GM21529 (cell line): ENCODE data around the gene OR9Q1.
"Not testable (repeated sequence)": the region's sequence is repeated elsewhere in the genome, so short reads cannot be mapped to it uniquely, and the experiment has no call there.

Experiments used
- ATAC-seq: cut with Tn5 transposase; IDR thresholded peaks from one replicate; pipeline ENCODE4 v1.9.1; 2021; ENCODE audit not compliant: unreplicated experiment

OR9Q1 gene, protein sequence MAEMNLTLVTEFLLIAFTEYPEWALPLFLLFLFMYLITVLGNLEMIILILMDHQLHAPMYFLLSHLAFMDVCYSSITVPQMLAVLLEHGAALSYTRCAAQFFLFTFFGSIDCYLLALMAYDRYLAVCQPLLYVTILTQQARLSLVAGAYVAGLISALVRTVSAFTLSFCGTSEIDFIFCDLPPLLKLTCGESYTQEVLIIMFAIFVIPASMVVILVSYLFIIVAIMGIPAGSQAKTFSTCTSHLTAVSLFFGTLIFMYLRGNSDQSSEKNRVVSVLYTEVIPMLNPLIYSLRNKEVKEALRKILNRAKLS

DNA sequence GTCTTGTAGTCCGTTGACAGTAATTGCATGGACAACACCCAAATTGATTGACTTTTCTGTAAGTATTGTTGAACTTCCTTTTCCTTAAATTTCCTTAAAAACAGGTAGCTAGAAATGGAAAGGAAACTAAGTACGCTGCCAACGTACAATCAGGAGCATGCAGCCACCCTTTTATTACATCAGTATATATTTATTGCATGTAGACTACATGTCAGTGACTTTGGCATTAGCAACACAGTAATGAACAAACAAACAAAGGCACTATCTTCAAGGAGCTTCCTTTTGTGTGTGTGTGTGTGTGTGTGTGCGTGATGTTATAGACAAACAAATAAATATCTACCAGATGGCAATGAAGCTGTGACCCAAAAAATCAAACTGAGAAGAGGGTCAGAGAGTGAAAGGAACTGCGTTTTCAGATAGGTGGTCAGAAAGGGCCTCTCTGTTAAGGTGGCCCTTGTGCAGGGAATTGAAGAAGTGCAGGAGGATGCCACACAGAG is at the start of gene OR9Q1:
Gene OR9Q1, plus strand, starts transcription at position 447 of the 497 bp plus-strand sequence. CDS start 155,564 bp downstream, outside the sequence.
- no peak for ATAC-seq

DNA sequence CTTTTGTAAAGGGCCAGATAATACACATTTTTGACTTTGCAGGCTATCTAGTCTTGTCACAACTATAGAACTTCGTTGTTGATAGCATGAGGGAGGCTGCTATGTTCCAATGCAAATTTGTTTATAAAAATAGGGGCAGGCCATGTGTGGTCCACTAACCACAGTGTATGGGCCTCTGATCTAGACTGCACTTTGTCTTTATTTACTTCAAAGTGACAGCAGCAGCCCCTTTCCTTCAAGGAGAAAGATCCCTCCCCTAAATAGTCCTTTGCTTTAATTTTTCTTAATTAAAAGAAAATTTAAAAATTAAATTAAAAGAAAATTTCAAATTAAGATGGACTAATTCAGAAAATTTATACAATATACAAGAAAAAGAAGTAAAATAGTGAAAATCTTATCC is 49.5 kb upstream of the OR9Q1 start:
- no peak for ATAC-seq

- ATAC-seq, result no peak
Measured at GRCh38 chr11:57974848-57975601, 48.7 kb upstream of the OR9Q1 start.

- ATAC-seq, result no peak
Measured at GRCh38 chr11:57977709-57978108, 46.0 kb upstream of the OR9Q1 start.

- no peak for ATAC-seq
Measured at GRCh38 chr11:57978686-57979531, 44.8 kb upstream of the OR9Q1 start.

- no peak for ATAC-seq
Measured at GRCh38 chr11:57979532-57980079, 44.1 kb upstream of the OR9Q1 start.

DNA sequence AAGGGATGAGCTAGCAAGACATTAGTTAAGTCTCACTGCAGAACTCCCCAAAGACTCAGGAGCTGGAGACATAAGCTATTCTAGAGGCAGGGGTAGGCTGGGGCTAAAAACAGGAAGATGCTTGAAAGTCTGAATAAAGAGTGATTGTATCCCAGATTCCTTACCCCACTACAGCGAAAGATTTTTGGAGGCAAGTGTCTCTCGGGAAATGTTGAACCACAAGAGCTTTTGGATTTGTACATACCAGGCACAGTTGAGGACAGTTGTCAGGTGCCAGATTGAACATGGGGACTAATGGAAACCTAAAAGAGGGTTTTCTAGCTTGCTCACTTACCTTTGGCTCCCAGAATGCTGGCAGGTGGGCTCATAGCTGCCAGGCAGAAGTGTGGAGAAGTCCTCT is 43.5 kb upstream of the OR9Q1 start:
- ATAC-seq, result no peak

- no peak for ATAC-seq
Measured at GRCh38 chr11:57981536-57981935, 42.1 kb upstream of the OR9Q1 start.

GRCh38 chr11:57982776-57983175 is 40.9 kb upstream of the OR9Q1 start:
- no peak for ATAC-seq

DNA sequence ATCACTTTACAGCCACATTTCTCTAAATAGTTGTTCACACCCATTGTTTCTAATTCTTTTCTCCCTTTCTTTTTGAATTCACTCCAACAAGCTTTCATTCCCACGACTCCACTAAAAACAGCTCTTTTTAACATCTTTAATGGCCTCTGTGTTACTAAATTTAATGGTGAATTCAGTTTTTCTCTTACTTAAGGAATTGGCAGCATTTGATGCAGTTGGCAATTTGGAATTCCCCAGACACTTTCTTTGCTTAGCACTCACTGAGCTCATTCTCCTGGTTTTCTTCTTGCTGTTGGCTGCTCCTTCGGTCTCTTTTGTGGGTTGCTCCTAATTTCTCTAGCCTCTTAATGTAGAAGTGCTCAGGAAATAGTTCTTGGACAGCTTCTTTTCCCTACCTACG is 40.5 kb upstream of the OR9Q1 start:
- ATAC-seq, result no peak

GRCh38 chr11:57999523-57999922 is 24.2 kb upstream of the OR9Q1 start:
- not testable (repeated sequence) for ATAC-seq

DNA sequence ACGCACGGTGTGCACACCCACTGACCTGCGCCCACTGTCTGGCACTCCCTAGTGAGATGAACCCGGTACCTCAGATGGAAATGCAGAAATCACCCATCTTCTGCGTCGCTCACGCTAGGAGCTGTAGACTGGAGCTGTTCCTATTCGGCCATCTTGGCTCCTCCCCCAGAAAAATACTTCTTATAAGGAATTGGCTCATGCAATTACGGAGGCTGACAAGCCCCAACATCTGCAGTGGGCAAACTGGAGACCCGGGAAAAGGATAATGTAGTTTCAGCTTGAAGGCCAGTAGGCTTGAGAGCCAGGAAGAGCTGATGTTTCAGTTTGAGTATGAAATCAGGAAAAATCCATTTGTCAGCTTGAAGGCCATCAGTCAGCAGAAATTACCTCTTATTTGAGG is 23.7 kb upstream of the OR9Q1 start:
- ATAC-seq, result not testable (repeated sequence)

DNA sequence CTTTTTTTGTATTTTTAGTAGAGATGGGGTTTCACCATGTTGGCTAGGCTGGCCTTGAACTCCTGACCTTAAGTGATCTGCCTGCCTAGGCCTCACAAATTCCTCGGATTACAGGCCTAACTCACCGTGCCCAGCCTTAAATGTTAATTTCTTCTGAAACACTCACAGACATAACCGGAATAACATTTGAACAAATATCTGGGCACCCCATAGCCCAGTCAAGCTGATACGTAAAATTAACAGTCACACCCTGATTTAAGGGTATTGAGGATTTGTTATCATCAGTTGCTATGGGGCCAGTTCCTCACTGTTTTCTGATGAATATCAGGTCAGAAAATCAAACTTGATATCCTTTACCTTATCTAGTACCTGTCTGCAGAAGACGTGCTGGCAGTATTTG is 23.0 kb upstream of the OR9Q1 start:
- ATAC-seq, result no peak

- ATAC-seq, result no peak
Measured at GRCh38 chr11:58003036-58003435, 20.6 kb upstream of the OR9Q1 start.

DNA sequence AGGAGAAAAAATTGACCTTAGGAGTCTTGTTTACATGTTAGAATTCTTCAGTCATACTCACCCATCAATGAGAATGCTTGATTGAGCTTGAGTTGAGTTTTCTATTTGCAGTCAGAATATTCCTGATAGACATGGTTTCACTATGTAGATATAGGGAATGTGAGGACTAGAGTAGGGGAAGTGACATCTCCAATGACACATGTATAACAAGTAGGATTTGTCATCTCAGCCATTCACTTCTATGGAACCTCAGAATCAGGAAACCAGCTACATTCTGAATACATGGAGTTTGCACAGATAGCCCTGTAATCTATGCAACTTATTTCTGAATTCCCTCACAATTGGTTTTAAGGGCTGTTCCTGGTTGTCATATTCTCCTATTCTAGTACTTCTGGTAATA is 20.1 kb upstream of the OR9Q1 start:
- ATAC-seq, result no peak

GRCh38 chr11:58004664-58005063 is 19.0 kb upstream of the OR9Q1 start:
- no peak for ATAC-seq

GRCh38 chr11:58006940-58007339 is 16.7 kb upstream of the OR9Q1 start:
- no peak for ATAC-seq

DNA sequence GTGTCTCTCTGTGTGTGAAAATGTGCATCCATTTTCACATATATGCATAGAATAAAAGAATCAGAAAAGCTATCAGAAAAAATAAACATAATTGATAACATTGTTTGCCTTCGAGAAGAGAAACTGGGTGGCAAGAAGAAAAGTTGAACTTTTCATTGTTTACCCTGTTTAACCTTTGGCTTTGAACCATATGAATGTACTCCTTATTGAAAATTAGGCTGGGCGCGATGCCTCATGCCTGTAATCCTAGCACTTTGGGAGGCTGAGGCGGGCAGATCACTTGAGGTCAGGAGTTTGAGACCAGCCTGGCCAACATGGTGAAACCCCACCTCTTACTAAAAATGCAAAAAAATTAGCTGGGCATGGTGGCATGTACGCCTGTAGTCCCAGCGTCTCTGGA is 11.9 kb upstream of the OR9Q1 start:
- ATAC-seq, result no peak

- ATAC-seq, result no peak
Measured at GRCh38 chr11:58024601-58025091, 965 bp downstream of the OR9Q1 start.

- no peak for ATAC-seq
Measured at GRCh38 chr11:58027341-58027740, 3.7 kb downstream of the OR9Q1 start.
